A549 treated with Mapracorat at 1 μM for 4 hours (cell line): ENCODE results near the gene SLC15A2. TPM values are rescaled to one million over a fixed set of nuclear protein-coding genes. Genes with fewer than 3 reads are reported as not detected.

Experiments
- total RNA-seq: library from RNA; stranded (reverse); fragments of 200-300 nt; extraction: Qiagen RNA extraction; gene quantifications from 5 replicates; pipeline ENCODE4 v1.2.3, GENCODE V29; 2022

The SLC15A2 gene, protein sequence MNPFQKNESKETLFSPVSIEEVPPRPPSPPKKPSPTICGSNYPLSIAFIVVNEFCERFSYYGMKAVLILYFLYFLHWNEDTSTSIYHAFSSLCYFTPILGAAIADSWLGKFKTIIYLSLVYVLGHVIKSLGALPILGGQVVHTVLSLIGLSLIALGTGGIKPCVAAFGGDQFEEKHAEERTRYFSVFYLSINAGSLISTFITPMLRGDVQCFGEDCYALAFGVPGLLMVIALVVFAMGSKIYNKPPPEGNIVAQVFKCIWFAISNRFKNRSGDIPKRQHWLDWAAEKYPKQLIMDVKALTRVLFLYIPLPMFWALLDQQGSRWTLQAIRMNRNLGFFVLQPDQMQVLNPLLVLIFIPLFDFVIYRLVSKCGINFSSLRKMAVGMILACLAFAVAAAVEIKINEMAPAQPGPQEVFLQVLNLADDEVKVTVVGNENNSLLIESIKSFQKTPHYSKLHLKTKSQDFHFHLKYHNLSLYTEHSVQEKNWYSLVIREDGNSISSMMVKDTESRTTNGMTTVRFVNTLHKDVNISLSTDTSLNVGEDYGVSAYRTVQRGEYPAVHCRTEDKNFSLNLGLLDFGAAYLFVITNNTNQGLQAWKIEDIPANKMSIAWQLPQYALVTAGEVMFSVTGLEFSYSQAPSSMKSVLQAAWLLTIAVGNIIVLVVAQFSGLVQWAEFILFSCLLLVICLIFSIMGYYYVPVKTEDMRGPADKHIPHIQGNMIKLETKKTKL
- total RNA-seq, result 0.10 to 0.34 TPM (median 0.20 TPM) in 4 of 5 replicates, not detected in the other

DNA sequence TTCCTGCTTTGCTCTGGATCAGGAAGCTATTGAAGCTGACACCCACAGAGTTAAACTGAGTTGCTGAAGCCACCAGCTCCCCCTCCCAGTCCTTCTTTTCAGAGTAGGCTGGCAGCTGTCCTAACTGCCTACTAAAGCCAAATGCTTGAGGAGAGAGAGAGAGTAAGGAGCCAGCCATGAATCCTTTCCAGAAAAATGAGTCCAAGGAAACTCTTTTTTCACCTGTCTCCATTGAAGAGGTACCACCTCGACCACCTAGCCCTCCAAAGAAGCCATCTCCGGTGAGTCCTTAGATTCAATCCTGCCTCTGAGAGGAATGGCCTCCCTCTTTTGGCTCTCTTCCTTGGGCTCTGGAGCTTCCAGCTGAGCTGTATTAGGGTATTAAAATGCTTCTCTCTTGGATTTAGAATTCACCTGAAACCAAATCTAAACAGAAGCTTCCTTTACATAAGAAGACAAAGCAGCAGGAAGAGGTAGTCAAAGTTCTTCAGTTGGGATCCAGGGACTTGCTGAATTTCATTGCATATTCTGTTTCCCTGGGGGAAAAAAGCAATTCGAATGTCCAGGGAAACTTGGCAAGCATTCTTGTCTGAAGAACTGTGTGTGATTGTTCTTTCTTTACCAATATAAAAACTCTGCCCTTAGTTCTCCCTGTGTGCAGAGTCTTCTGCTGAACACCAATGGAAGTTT is at the start of gene SLC15A2:
SLC15A2 (plus strand) TSS at position 101 of the 690 bp plus-strand sequence; CDS start at position 177, 76 bp downstream.

Other genes starting within 250 kb of the SLC15A2 start
- 0.06 to 0.24 TPM (median 0.10 TPM) in 4 of 5 replicates, not detected in the other for gene HCLS1, start 233.5 kb upstream of the SLC15A2 start, total RNA-seq
- gene GOLGB1, start 144.7 kb upstream of the SLC15A2 start, total RNA-seq, result 14.3 to 18.6 TPM (median 15.8 TPM) in 5 replicates
- 9.9 to 11.0 TPM (median 10.1 TPM) in 5 replicates for gene IQCB1, start 59.3 kb upstream of the SLC15A2 start, total RNA-seq
- gene EAF2, start 59.2 kb upstream of the SLC15A2 start, total RNA-seq, result 1.5 to 2.7 TPM (median 2.2 TPM) in 5 replicates
- gene ILDR1, start 127.8 kb downstream of the SLC15A2 start, total RNA-seq, result not detected in 5 replicates
- gene CD86, start 161.0 kb downstream of the SLC15A2 start, total RNA-seq, result not detected in 5 replicates